Stimulated activated CD8-positive, alpha-beta memory T cell treated with anti-CD3 and anti-CD28 coated beads, Interleukin-15, amount 100 ng/mL, for 4 hours (primary cell): Measurements from ENCODE around the gene FUNDC2.

Experiments
- DNase-seq, 2 donors: peaks; one replicate each; pipeline ENCODE4 v3.0.0-alpha.2; 2020; ENCODE audit warnings: low read depth in 2 of 2

Gene FUNDC2

DNA sequence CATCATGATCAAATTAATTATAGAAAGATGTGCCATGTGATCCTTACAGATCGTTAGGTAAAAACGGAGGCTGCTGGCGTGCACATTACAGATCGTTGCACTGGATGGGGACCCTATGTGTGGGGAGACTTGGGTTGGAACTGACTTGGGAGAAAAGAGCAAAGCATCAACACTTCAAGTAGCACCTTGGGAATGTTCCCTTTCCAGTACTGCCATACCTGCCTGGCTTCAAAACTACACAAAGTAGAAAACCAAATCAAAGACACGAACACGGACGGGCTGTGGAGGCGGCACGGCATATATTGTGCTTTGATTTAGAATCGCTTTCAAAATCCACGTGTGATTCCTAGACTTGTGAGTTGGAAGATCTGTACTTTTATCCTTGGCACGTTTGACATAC is 43.4 kb downstream of the FUNDC2 start:
- DNase-seq, result no peak

GRCh38 chrX:155070663-155070974 is 44.0 kb downstream of the FUNDC2 start:
- DNase-seq, result no peak

DNA sequence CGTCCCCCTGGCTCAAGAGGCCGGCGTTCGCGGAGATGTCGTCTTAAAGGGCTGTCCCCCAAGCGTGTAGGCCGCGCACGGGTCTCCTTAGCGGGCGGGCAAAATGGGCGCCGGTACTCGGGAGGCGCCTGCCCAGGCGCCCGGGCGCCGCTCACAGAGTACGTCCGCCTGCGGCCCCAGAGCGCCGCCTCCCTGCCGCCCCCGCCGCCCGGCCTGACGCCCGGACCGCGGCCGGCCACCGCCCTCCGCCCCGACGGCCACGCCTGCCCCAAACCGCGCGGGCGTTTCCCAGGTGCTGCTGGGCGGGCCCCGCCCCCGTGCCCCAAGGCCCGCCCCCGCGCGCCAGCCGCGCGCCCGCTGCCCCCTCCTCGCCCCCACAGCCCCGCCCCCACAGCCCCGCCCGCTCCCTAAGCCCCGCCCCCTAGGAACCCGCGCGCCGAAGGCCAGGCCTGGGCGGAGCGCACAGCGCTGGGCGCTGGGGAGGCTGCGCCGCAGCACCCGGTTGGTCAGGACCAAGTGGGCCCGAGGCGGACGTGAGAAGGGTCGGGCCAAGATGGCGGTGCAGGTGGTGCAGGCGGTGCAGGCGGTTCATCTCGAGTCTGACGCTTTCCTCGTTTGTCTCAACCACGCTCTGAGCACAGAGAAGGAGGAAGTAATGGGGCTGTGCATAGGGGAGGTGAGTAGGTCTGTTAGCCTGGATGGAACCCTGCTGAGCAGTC is 44.5 kb downstream of the FUNDC2 start, which contains the start of the genes BRCC3, CMC4 and MTCP1:
TSS of gene BRCC3 (plus strand) at position 534 of the 719 bp plus-strand sequence. CDS start at position 554, 20 bp downstream.
TSS of gene CMC4 (minus strand) at position 162 of the 719 bp plus-strand sequence. CDS start 7,113 bp downstream, outside the sequence.
TSS of gene MTCP1 (minus strand) at position 162 of the 719 bp plus-strand sequence. CDS start 5,126 bp downstream, outside the sequence.
- DNase-seq, result peak; percentile 34 to 53

DNA sequence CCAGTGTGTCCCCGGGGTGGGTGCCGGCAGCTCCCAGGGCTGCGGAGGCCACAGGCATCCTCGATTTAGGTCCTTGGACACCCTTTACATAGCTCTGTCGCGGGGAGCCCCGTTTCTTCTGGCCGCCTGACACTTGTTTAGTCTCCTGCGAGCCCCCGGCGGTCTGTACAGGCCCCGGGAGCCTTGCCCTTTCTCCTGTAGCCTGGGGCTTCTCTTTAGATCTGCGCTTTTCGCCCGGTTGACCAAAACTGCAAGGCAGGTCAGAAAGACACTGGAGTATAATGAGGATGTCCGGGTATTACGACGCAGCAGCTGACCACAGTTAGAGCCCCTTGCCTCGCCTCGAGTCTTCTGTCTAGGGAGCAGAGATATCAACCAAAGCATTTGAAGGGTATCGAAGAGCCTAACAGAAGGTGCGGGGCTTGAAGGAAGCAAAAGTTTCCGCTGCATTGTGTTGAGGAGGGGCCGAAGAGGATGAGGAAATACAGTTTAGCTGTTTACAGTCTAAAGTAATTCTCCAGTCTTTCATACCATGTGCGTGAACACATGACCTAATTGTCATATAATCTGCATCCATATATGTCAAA is 45.1 kb downstream of the FUNDC2 start:
- no peak for DNase-seq

- DNase-seq, result no peak
Measured at GRCh38 chrX:155086202-155086840, 59.7 kb downstream of the FUNDC2 start.

DNA sequence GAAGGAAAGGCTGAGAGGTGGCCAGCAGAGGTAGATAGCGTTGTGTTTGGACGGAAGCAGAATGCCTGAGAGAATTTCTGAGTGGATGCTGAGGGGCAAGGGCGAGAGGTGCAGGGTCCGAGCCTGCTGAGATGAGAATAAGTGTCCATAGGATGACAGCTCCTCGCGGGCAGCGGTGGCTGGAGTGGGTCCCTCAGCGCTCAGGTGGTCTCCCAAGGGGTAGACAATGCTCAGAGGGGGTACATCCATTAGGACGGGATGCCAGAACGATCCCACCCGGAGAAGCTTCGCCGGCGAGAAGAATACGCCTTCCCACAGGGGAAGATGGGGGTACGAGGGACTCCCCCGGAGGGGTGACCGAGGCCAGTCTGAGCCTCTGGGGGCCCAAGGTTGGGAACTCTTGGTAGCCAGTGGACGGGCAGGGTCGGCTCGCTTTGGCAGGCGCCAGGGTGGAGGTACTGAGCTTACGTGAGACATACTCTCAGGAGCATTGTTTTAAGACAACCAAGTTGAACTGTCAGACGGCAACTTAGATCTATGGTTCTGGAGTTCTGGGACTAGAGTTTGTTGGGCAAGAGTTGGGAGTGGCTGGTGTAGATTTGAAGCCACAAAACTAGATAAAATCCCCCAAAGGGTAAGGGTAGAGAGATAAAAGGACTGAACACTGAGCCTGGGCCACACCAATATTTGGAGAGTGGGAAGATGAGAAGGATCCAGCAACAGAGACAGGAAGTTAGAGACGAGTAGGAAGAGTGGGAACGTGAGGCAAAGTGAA is 60.5 kb downstream of the FUNDC2 start:
- no peak for DNase-seq

- no peak for DNase-seq
Measured at GRCh38 chrX:155094468-155095061, 67.9 kb downstream of the FUNDC2 start.

DNA sequence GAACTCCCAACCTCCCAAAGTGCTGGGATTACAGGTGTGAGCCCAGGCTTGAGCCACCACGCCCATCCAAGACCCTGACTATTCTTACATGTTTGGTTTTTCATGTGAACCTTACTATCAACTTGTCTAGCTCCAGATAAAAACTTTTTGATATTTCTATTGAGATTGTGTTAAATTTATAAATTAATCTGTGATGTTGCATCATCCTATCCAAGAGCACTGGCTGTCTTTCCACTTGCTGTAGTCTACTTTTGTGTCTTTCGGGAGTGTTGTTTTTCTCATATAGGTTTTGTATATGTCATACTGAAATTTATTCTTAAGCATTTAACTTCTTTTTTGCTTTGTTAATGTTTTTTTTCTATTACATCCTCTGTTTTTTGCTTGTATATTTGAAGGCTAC is 79.3 kb downstream of the FUNDC2 start:
- DNase-seq, result no peak

DNA sequence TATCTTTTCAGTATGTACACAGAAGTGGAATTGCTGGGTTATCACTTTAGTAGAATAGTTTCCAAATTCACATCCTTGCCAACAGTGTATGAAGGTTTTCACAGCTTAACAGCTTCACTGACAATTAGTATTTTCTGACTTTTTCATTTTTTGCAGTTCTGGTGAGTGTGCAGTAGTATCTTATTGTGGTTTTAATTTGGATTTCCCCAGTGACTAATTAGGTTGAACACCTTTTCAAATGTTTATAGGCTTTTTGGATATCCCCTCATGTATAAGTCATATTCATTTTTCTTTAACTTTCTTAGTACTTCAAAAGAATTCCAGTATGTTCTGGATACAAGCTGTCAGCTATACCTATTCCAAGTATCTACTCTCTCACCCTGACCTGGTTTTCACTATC is 81.8 kb downstream of the FUNDC2 start:
- DNase-seq, result no peak
